Endothelial cell of umbilical vein (primary cell): ENCODE data around the gene PSENEN. TPM values are rescaled to one million over a fixed set of nuclear protein-coding genes. Genes with fewer than 3 reads are reported as not detected.

Experiments
- BruUV-seq: library from RNA; stranded (reverse); fragments of 400-500 nt; replicated peaks from 2 replicates; lab custom pipeline; 2021; lab: Mats Ljungman, UMichigan
- CTCF ChIA-PET: fragments of 300-600, 350-600 bp; sonication (Branson Sonifier 250); formaldehyde crosslinking; loops from one replicate; lab custom pipeline; 2021; ENCODE audit warnings: antibody characterized with exemption, inconsistent platforms; lab: Charles Lee
- POLR2A ChIA-PET: fragments of 300-600, 350-600 bp; sonication (Branson Sonifier 250); formaldehyde crosslinking; loops from one replicate; lab custom pipeline; 2021; ENCODE audit warnings: antibody characterized with exemption, inconsistent platforms; lab: Charles Lee
- DNase-seq: peaks from one replicate; pipeline ENCODE4 v3.0.0-alpha.2; 2011; ENCODE audit warnings: low read depth, low spot score
- FAIRE-seq: peaks from 2 replicates; lab custom pipeline; 2011; peaks lifted over from hg19 to GRCh38; lab: Jason Lieb, UNC
- H2AFZ ChIP-seq: 2 replicates; pipeline ENCODE4 v1.6.0; 2012; ENCODE audit warnings: low read depth, low read length, control low read depth, inconsistent platforms
- H3K27ac ChIP-seq: 2 replicates; pipeline ENCODE4 v1.5.1; 2011; ENCODE audit warnings: low read depth, mild to moderate bottlenecking, control low read depth, low read length, moderate library complexity; ENCODE audit not compliant: insufficient read depth
- H3K27me3 ChIP-seq, 2 experiments: 2 replicates each; pipeline versions ENCODE4 v1.6.0 to v1.6.1; 2011; ENCODE audit warnings: low read length in 2 of 2, mixed read lengths in 1 of 2; ENCODE audit not compliant: control insufficient read depth in 2 of 2, insufficient read depth in 2 of 2
- H3K36me3 ChIP-seq, 2 experiments: 2 replicates in 1 of 2; 3 replicates in 1 of 2; pipeline ENCODE4 v1.5.1; 2011; ENCODE audit warnings: low read length in 2 of 2, mild to moderate bottlenecking in 1 of 2, moderate library complexity in 1 of 2; ENCODE audit not compliant: control insufficient read depth in 2 of 2, insufficient read depth in 2 of 2; ENCODE audit errors: extremely low read depth in 1 of 2
- H3K4me1 ChIP-seq: 3 replicates; pipeline ENCODE4 v1.5.1; 2011; ENCODE audit warnings: mild to moderate bottlenecking, low read length; ENCODE audit not compliant: control insufficient read depth, insufficient read depth; ENCODE audit errors: extremely low read depth
- H3K4me2 ChIP-seq: 2 replicates; pipeline ENCODE4 v1.6.1; 2011; ENCODE audit warnings: low read length, control low read depth, mixed read lengths; ENCODE audit not compliant: insufficient read depth
- H3K4me3 ChIP-seq, 3 experiments: fragments of 200-600 bp in 1 of 3; sonication (generic), shearing (Covaris generic) in 1 of 3; replicated peaks in 1 of 3; 2 replicates each; pipeline ENCODE4 v1.5.1; 2011 to 2016; ENCODE audit warnings: control low read depth in 3 of 3, low read length in 3 of 3, mild to moderate bottlenecking in 2 of 3, inconsistent platforms in 1 of 3, low read depth in 1 of 3, moderate library complexity in 1 of 3; ENCODE audit not compliant: insufficient read depth in 1 of 3
- H3K79me2 ChIP-seq: 2 replicates; pipeline ENCODE4 v1.6.0; 2012; ENCODE audit warnings: low read length, inconsistent platforms; ENCODE audit not compliant: control insufficient read depth, insufficient read depth
- H3K9ac ChIP-seq: replicated peaks from 2 replicates; pipeline ENCODE3; 2011; ENCODE audit warnings: low read length, control low read depth; ENCODE audit not compliant: insufficient read depth; ENCODE audit errors: extremely low read depth
- H3K9me1 ChIP-seq: replicated peaks from 3 replicates; pipeline ENCODE4 v1.6.0; 2011; ENCODE audit warnings: mild to moderate bottlenecking, low read length; ENCODE audit not compliant: control insufficient read depth, insufficient read depth; ENCODE audit errors: extremely low read depth
- H3K9me3 ChIP-seq: replicated peaks from 2 replicates; pipeline ENCODE4 v1.5.1; 2012; ENCODE audit warnings: low read length, inconsistent platforms; ENCODE audit not compliant: control insufficient read depth, insufficient read depth
- H4K20me1 ChIP-seq: replicated peaks from 2 replicates; pipeline ENCODE3; 2011; ENCODE audit warnings: mild to moderate bottlenecking, low read length; ENCODE audit not compliant: control insufficient read depth, insufficient read depth; ENCODE audit errors: extremely low read depth
- FOS ChIP-seq: IDR thresholded peaks from 2 replicates; pipeline ENCODE4 v1.6.1; 2011; ENCODE audit warnings: mild to moderate bottlenecking, low read length, moderate library complexity, borderline replicate concordance; ENCODE audit not compliant: insufficient read depth
- JUN ChIP-seq: IDR thresholded peaks from 2 replicates; pipeline ENCODE4 v1.6.1; 2011; ENCODE audit warnings: borderline replicate concordance, low read depth; ENCODE audit not compliant: insufficient read length, insufficient read depth
- MAX ChIP-seq: IDR thresholded peaks from 2 replicates; pipeline ENCODE4 v1.6.1; 2011; ENCODE audit not compliant: insufficient read depth, insufficient read length
- POLR2A ChIP-seq: IDR thresholded peaks from 2 replicates; pipeline ENCODE4 v1.6.1; 2012; ENCODE audit warnings: low read depth, mild to moderate bottlenecking, control low read depth, low read length
- POLR2AphosphoS5 ChIP-seq: IDR thresholded peaks from 2 replicates; pipeline ENCODE4 v1.6.1; 2012; ENCODE audit warnings: low read depth, mild to moderate bottlenecking, control low read depth, low read length, moderate library complexity; ENCODE audit not compliant: insufficient read depth
- dilution Hi-C: fragments of 300-500 bp; cut with MboI; formaldehyde crosslinking; loops from one replicate; pipeline ENCODE4 v1.15.0; 2019; ENCODE audit warnings: low sequenced_read_pairs; ENCODE audit not compliant: extremely low pct_ligation_motif_present
- intact Hi-C: fragments of 100-400 bp; cut with micrococcal nuclease; formaldehyde crosslinking; loops from one replicate; pipeline ENCODE4 v1.10.0; 2022
- polyA plus RNA-seq, 4 experiments: library from polyadenylated mRNA; depleted of rRNA in 3 of 4; stranded (reverse) in 3 of 4; unstranded in 1 of 4; fragments of >200 nt; gene quantifications; 2 replicates each; pipeline versions ENCODE4 v1.2.1 to v1.2.3, GENCODE V29; 2011 to 2012; ENCODE audit warnings: missing spikeins in 1 of 4
- total RNA-seq: library from RNA; stranded (reverse); gene quantifications from 2 replicates; pipeline ENCODE4 v1.2.3, GENCODE V29; 2021
- TF ChIP-seq, protein P1 (sequence below), 2 donors: IDR thresholded peaks; 1 replicate in 1 of 2; 2 replicates in 1 of 2; pipeline ENCODE4 v1.5.1; 2011; ENCODE audit warnings: low read length in 2 of 2, mild to moderate bottlenecking in 2 of 2, moderate library complexity in 2 of 2, control low read depth in 1 of 2, inconsistent platforms in 1 of 2, low read depth in 1 of 2; ENCODE audit not compliant: insufficient read depth in 1 of 2; ENCODE audit errors: extremely low read depth in 1 of 2

Gene PSENEN
- total and polyA plus RNA-seq, 2 donors (not counting 3 experiments of a cell fraction or from before 2014, with no cell fraction given), result 60.0 to 70.1 TPM

DNA sequence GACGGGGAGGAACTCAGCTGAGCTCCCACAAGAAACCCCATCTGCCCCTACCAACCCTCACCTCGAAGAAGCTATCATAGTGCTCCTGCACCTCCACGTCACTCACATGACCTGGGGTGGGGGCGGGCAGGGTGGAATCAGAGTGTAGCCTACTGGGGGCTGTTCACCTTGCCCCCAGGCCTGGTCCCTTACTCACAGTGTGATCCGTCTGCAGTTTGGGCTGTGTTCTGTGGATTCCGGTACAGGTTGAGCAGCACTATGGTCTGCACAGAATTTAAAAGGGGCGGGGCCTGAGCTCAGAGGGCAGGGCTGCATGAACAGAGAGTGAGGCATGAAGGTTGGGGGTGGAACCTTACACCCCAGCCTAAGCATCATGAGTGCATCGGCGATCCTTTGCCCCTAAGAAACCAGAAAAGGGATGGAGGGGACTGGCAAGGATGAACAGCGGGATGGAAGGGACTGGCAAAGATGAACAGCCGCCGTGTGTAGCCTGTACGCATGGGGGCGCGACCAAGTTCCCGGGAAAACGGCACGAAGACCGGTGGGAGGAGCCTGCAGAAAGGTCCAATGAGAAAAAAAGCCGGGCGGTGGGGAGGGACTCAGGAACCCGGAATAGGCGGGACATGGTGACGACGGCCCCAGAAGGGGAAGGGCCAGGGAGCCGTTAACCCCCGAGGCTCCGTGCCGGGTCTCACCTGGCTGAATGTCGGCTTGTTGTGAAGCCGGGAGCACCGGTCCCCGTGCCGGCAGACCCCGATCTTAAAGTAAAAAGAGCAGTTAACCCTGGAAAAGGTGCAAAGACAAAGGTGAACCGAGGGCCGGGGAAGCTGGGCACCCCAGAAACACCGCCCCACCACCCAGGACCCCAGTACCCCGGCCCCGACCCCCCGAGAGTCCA, 772 bp upstream of the PSENEN start:
- peak; percentile 99 for FAIRE-seq
- peaks cover 16% of the 10 kb centered on the region for H3K79me2 ChIP-seq
- peaks cover 29% of the 10 kb centered on the region for H3K4me1 ChIP-seq
- peak overlapping the region; percentile 49 to 75 (median 71) for H3K4me3 ChIP-seq
- H3K9me1 ChIP-seq, result no peaks in the 10 kb centered on the region
- no peaks in the 10 kb centered on the region for H3K36me3 ChIP-seq
- H3K9ac ChIP-seq, result peak overlapping the region; percentile 93
- peak overlapping the region; percentile 88 for H3K27ac ChIP-seq
- dilution Hi-C loops, result no loop called here
- peak; percentile 95 for DNase-seq
- no peaks in the 10 kb centered on the region for H3K9me3 ChIP-seq
- H3K27me3 ChIP-seq, result no peaks in the 10 kb centered on the region
- CTCF ChIA-PET, result interaction anchor here (0.6 to 1.9 kb wide), 9 partner anchors 12 to 188 kb away, joined by 3 to 7 read pairs (median 3); partner anchors contain the start of genes HSPB6 and KMT2B
- intact Hi-C loops, result loop anchor here (1.0 to 2.0 kb wide), 4 partner anchors 14 to 187 kb away; partner anchors contain the start of gene PROSER3
- peak overlapping the region; percentile 90 for H2AFZ ChIP-seq
- TSS peak; percentile 64 for BruUV-seq
- TF ChIP-seq FOS (no peak), POLR2A (peak; percentile 63), POLR2AphosphoS5 (peak; percentile 73), JUN (no peak), MAX (no peak)
- TF ChIP-seq, protein P1, sequence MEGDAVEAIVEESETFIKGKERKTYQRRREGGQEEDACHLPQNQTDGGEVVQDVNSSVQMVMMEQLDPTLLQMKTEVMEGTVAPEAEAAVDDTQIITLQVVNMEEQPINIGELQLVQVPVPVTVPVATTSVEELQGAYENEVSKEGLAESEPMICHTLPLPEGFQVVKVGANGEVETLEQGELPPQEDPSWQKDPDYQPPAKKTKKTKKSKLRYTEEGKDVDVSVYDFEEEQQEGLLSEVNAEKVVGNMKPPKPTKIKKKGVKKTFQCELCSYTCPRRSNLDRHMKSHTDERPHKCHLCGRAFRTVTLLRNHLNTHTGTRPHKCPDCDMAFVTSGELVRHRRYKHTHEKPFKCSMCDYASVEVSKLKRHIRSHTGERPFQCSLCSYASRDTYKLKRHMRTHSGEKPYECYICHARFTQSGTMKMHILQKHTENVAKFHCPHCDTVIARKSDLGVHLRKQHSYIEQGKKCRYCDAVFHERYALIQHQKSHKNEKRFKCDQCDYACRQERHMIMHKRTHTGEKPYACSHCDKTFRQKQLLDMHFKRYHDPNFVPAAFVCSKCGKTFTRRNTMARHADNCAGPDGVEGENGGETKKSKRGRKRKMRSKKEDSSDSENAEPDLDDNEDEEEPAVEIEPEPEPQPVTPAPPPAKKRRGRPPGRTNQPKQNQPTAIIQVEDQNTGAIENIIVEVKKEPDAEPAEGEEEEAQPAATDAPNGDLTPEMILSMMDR (IDR thresholded peaks at IDR 0.05; ENCODE audit: extremely low read depth in 1 of 2, insufficient read depth in 1 of 2, low read depth in 1 of 2, low read length in 2 of 2), result peak; percentile 42 to 63
- POLR2A ChIA-PET, result interaction anchor here (0.6 to 0.8 kb wide), 3 partner anchors 107 to 201 kb away, joined by 3 to 4 read pairs (median 4); no protein-coding TSS in a partner anchor
- no peaks in the 10 kb centered on the region for H4K20me1 ChIP-seq
- peak overlapping the region; percentile 84 for H3K4me2 ChIP-seq
